HG03575 (cell line): Measurements from ENCODE around the gene KRTAP4-12.
"Not testable (repeated sequence)": the region's sequence is repeated elsewhere in the genome, so short reads cannot be mapped to it uniquely, and the experiment has no call there.

Experiments used
- ATAC-seq: cut with Tn5 transposase; IDR thresholded peaks from one replicate; pipeline ENCODE4 v1.9.1; 2021; ENCODE audit not compliant: unreplicated experiment, insufficient number of reproducible peaks, low FRiP score; ENCODE audit errors: extremely low read depth

The KRTAP4-12 gene

DNA sequence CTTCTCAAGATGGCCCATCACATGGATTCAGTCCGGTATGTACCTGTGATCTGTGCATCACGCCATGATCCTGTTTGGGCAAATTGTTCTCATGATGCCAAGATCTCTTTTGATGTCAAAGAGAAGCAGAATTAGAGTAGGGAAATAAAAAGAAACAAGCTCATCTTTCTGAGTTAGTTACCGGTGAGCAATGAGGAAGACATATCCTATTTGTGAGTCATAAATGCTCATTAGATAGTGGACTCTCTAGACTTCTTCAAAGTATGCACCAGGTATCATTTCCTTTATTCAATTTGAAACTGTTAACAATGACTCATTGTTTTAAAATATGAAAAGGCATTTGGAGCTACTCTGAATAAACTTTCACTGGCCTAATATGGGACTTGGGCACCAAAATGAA lies 8.0 kb upstream of the KRTAP4-12 start:
- no peak for ATAC-seq

GRCh38 chr17:41127371-41127770 lies 3.4 kb upstream of the KRTAP4-12 start:
- ATAC-seq, result no peak

DNA sequence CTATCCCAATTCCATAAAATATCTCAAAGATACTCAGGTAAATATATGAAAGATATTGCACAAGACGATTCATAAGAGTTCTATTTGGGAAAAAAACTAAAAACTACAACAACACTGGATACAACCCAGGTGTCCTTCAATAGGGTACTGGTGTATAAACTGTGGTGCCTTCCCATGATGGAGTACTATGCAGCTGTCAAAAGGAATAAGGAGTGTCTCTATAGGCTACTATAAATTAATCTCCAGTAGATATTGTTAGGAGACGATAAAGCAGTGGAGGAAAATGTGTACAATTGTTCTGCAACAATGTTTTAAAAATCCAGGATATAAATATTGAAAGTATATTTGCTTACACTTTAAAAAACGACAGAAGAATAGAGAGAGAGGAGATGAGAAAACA lies 2.4 kb upstream of the KRTAP4-12 start:
- no peak for ATAC-seq

GRCh38 chr17:41125064-41125463 lies 1.1 kb upstream of the KRTAP4-12 start:
- no peak for ATAC-seq

GRCh38 chr17:41123292-41123990 lies 541 bp downstream of the KRTAP4-12 start:
- not testable (repeated sequence) for ATAC-seq

GRCh38 chr17:41121742-41122141 lies 2.2 kb downstream of the KRTAP4-12 start:
- no peak for ATAC-seq

- ATAC-seq, result not testable (repeated sequence)
Measured at GRCh38 chr17:41119696-41120690, 4.0 kb downstream of the KRTAP4-12 start.

GRCh38 chr17:41118721-41119120 lies 5.3 kb downstream of the KRTAP4-12 start:
- no peak for ATAC-seq

DNA sequence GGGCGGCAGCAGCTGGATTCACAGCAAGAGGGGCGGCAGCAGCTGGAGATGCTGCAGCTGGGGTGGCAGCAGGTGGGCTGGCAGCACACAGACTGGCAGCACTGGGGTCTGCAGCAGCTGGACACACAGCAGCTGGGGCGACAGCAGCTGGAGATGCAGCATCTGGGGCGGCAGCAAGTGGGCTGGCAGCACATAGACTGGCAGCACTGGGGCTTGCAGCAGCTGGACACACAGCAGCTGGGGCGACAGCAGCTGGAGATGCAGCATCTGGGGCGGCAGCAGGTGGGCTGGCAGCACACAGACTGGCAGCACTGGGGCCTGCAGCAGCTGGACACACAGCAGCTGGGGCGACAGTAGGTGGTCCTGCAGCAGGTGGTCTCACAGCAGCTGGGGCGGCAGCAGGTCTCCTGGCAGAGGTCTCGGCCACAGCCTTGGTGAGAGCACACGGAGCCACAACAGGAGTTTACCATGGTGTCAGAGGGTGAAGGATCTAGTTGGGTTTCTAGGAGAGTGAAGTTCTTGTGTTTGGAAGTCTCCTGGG lies 6.1 kb downstream of the KRTAP4-12 start, which contains the start of gene KRTAP4-11:
Gene KRTAP4-11, minus strand, starts transcription at position 528 of the 541 bp plus-strand sequence. Its CDS starts 58 bp downstream, at position 470.
- not testable (repeated sequence) for ATAC-seq

- ATAC-seq, result no peak
Measured at GRCh38 chr17:41116297-41116696, 7.7 kb downstream of the KRTAP4-12 start.

- ATAC-seq, result no peak
Measured at GRCh38 chr17:41111151-41111885, 12.7 kb downstream of the KRTAP4-12 start.

GRCh38 chr17:41108728-41109386 lies 15.1 kb downstream of the KRTAP4-12 start:
- ATAC-seq, result not testable (repeated sequence)

GRCh38 chr17:41107941-41108450 lies 16.0 kb downstream of the KRTAP4-12 start:
- no peak for ATAC-seq

- ATAC-seq, result not testable (repeated sequence)
Measured at GRCh38 chr17:41105347-41105746, 18.6 kb downstream of the KRTAP4-12 start, which contains the start of gene KRTAP4-9. TSS of gene KRTAP4-9 (plus strand) at chr17:41105389. CDS start at chr17:41105389, 0 bp downstream.

GRCh38 chr17:41104386-41105038 lies 19.5 kb downstream of the KRTAP4-12 start:
- ATAC-seq, result not testable (repeated sequence)

GRCh38 chr17:41103896-41104295 lies 20.1 kb downstream of the KRTAP4-12 start:
- ATAC-seq, result no peak

- ATAC-seq, result no peak
Measured at GRCh38 chr17:41101586-41102259, 22.3 kb downstream of the KRTAP4-12 start, which contains the start of gene KRTAP4-16. TSS of gene KRTAP4-16 (minus strand) at chr17:41102209. CDS start at chr17:41102209, 0 bp downstream.
